KMS-11 (cell line): ENCODE measurements around the gene ZNF219.

Experiments used
- H2AFZ ChIP-seq: fragments of 200-600 bp; sonication (generic); 2 replicates; pipeline ENCODE4 v1.6.1; 2016; ENCODE audit warnings: antibody characterized with exemption, mixed run types, low read depth
- H3K27ac ChIP-seq: fragments of 200-600 bp; sonication (generic); 2 replicates; pipeline ENCODE4 v1.6.1; 2016; ENCODE audit warnings: mild to moderate bottlenecking, mixed run types
- H3K27me3 ChIP-seq: fragments of 200-600 bp; sonication (generic); 2 replicates; pipeline ENCODE4 v1.6.1; 2017; ENCODE audit warnings: mild to moderate bottlenecking, low read depth, mixed run types, moderate library complexity; ENCODE audit not compliant: insufficient read depth
- H3K36me3 ChIP-seq: fragments of 200-600 bp; sonication (generic); 2 replicates; pipeline ENCODE4 v1.6.1; 2017; ENCODE audit warnings: mild to moderate bottlenecking, mixed run types; ENCODE audit not compliant: insufficient read depth
- H3K4me1 ChIP-seq: fragments of 200-600 bp; sonication (generic); 2 replicates; pipeline ENCODE4 v1.6.1; 2016; ENCODE audit warnings: mild to moderate bottlenecking, low read depth, mixed run types; ENCODE audit not compliant: poor library complexity, severe bottlenecking
- H3K4me2 ChIP-seq: fragments of 200-600 bp; sonication (generic); 2 replicates; pipeline ENCODE4 v1.7.0; 2016; ENCODE audit warnings: mild to moderate bottlenecking, mixed run types
- H3K4me3 ChIP-seq: fragments of 200-600 bp; sonication (generic); IDR thresholded peaks from 2 replicates; pipeline ENCODE4 v1.6.1; 2017; ENCODE audit warnings: low read depth, low read length, mixed read lengths; ENCODE audit not compliant: insufficient read depth
- H3K79me2 ChIP-seq: fragments of 200-600 bp; sonication (generic); 2 replicates; pipeline ENCODE4 v1.6.1; 2016; ENCODE audit warnings: low read depth, mixed run types; ENCODE audit not compliant: insufficient read depth
- H3K9ac ChIP-seq: fragments of 200-600 bp; sonication (generic); 2 replicates; pipeline ENCODE4 v1.6.1; 2016; ENCODE audit warnings: mild to moderate bottlenecking, mixed run types
- H4K20me1 ChIP-seq: fragments of 200-600 bp; sonication (generic); 2 replicates; pipeline ENCODE4 v1.6.1; 2016; ENCODE audit warnings: mild to moderate bottlenecking, mixed run types; ENCODE audit not compliant: insufficient read depth
- CTCF ChIP-seq: fragments of 200-600 bp; sonication (generic); conservative IDR thresholded peaks from 2 replicates; pipeline ENCODE4 v1.6.1; 2017; ENCODE audit warnings: low read depth, mild to moderate bottlenecking, antibody characterized with exemption, low read length, moderate library complexity, mixed read lengths

ZNF219 gene

GRCh38 chr14:21040370-21040925 lies 58.0 kb downstream of the ZNF219 start:
- no peak overlapping the region for H3K4me3 ChIP-seq
- no peak overlapping the region for H3K9ac ChIP-seq
- no peaks in the 10 kb centered on the region for H4K20me1 ChIP-seq
- H3K27ac ChIP-seq, result no peak overlapping the region
- H3K79me2 ChIP-seq, result no peaks in the 10 kb centered on the region
- TF ChIP-seq CTCF, result no peak
- H3K27me3 ChIP-seq, result no peaks in the 10 kb centered on the region
- no peak overlapping the region for H3K4me2 ChIP-seq
- H2AFZ ChIP-seq, result no peak overlapping the region
- no peaks in the 10 kb centered on the region for H3K36me3 ChIP-seq
- no peaks in the 10 kb centered on the region for H3K4me1 ChIP-seq
